Panc1 (cell line): ENCODE results near the gene P2RX1.

Experiments
- CTCF ChIP-seq: fragments of 450-650 bp; IDR thresholded peaks from 2 replicates; pipeline ENCODE4 v1.5.1; 2017; ENCODE audit warnings: mild to moderate bottlenecking
- POLR2AphosphoS5 ChIP-seq: IDR thresholded peaks from 2 replicates; pipeline ENCODE4 v1.6.1; 2012; ENCODE audit warnings: mild to moderate bottlenecking, low read depth, low read length, moderate library complexity
- REST ChIP-seq, 2 experiments: IDR thresholded peaks; 2 replicates each; pipeline ENCODE4 v1.6.1; 2011 to 2012; ENCODE audit warnings: low read depth in 2 of 2, control low read depth in 1 of 2, low read length in 1 of 2, mild to moderate bottlenecking in 1 of 2, moderate library complexity in 1 of 2; ENCODE audit not compliant: insufficient read depth in 1 of 2
- SIN3A ChIP-seq: IDR thresholded peaks from 2 replicates; pipeline ENCODE4 v1.6.1; 2012; ENCODE audit warnings: low read depth, mild to moderate bottlenecking, low read length, moderate library complexity, borderline replicate concordance; ENCODE audit not compliant: insufficient read depth
- TCF7L2 ChIP-seq: IDR thresholded peaks from 2 replicates; pipeline ENCODE4 v1.6.1; 2011; ENCODE audit warnings: mild to moderate bottlenecking, low read depth, low read length, inconsistent platforms

GRCh38 chr17:3962217-3962964 lies 46.1 kb upstream of the P2RX1 start:
- TF ChIP-seq CTCF (no peak), POLR2AphosphoS5 (no peak), TCF7L2 (no peak), REST (IDR thresholded peaks at IDR 0.05; ENCODE audit: insufficient read depth in 1 of 2, low read depth in 2 of 2, low read length in 1 of 2) (no peak), SIN3A (no peak)
